ENCODE measurements around the gene KLHL17. TPM values are rescaled to one million over a fixed set of nuclear protein-coding genes. Genes with fewer than 3 reads are reported as not detected.

KLHL17 gene
- total and polyA plus RNA-seq, 10 of the 15 experiments (the other 5 are each of a cell fraction or from before 2014, with no cell fraction given) = 0.03 to 30.6 (median 5.3) TPM

DNA sequence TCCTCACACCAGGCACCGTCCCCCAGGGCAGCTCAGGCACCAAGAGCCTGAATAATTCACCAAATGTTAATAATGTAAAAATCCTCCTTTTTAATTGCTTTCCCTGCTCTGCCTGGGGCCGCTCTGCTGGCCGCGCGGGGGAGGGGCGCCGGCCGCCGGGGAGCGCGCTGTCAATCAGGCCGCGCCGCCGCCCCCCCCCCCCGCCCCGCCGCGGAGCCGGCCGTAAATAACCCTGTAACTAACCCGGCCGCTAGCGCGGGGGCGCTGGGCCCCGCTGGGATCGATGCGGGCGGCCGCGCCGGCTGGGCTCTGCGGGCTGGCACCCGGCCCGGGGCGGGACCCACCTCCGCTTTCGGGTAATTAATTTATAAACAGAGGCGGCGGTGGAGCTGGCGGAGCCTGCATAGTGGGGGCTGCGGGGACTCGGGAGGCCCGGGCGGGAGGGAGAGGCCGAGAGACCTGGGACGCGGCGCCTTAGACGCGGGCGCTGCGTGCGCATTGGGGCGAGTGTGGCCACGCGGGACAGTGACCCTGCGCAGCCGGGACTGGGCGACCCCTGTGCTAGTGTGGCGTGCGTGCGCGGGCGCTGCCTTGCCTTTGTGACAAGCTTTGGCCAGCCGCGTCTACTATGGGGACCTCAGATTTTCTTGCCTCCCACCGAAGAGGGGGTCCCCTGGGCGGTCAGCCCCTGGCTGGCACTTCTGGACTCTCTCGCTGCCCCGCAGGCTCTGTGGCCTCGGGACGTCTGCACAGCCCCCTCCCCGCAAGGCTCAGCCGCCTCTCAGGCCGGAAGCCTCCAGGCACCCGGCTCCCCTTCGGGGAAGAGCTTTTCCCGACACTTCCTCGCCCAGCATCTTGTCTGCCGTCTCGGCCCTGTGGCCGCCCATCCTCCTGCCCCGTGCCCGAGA is 20.0 kb upstream of the KLHL17 start:
- DNase-seq (ENCODE audit: low read depth, low spot score) = no peak
- Histone ChIP-seq H3K27ac (ENCODE audit: control insufficient read depth, insufficient read depth) (no peak overlapping the region), H3K9ac (ENCODE audit: control insufficient read depth, insufficient read depth, low read length) (no peak overlapping the region), H3K4me3 (peak overlapping the region; percentile 22; the same call in 1 of the 2 replicates), H2AFZ (ENCODE audit: control insufficient read depth, low read depth, low read length) (no peak overlapping the region), H3K4me2 (ENCODE audit: control insufficient read depth, insufficient read depth) (peak overlapping the region; percentile 11), H3K27me3 (replicated peaks in 1 of 2; ENCODE audit: control insufficient read depth in 2 of 2, insufficient read depth in 2 of 2, low read length in 1 of 2) (peaks cover 6 to 8% of the 10 kb centered on the region in 2 experiments), H3K9me3 (replicated peaks; ENCODE audit: control insufficient read depth, insufficient read depth, low read length) (no peaks in the 10 kb centered on the region), H3K36me3 (ENCODE audit: control insufficient read depth in 2 of 2, insufficient read depth in 2 of 2, low read length in 1 of 2) (peaks cover 0 to 1% of the 10 kb centered on the region in 2 experiments; a peak in 1 of 4 replicates), H3K79me2 (ENCODE audit: control insufficient read depth, insufficient read depth, low read length) (no peaks in the 10 kb centered on the region), H4K20me1 (ENCODE audit: control insufficient read depth, insufficient read depth) (no peaks in the 10 kb centered on the region), H3K4me1 (ENCODE audit: control insufficient read depth, insufficient read depth, low read length) (peaks cover 7% of the 10 kb centered on the region; the same call in 1 of the 2 replicates)
- whole genome bisulfite sequencing (ENCODE audit: insufficient coverage, insufficient replicate concordance, low lambda C conversion rate, missing lambda C conversion rate) = 2% methylated on average over 74 of the region's 86 CpGs
- ChIA-PET POLR2A (no interaction called here), SMC1A (ENCODE audit: uncharacterized antibody, unreplicated experiment) (interaction anchor here (0.9 kb wide), 1 partner anchor 35 kb away, joined by 3 read pairs; no protein-coding TSS in a partner anchor), CTCF (interaction anchor here (0.6 to 1.6 kb wide), 4 partner anchors 18 to 76 kb away, joined by 3 to 5 read pairs (median 4); partner anchors contain the start of gene NOC2L), RAD21 (ENCODE audit: unreplicated experiment) (interaction anchor here (1.0 to 4.1 kb wide), 2 partner anchors 26 to 35 kb away, joined by 4 to 20 read pairs; partner anchors contain the start of gene PLEKHN1)
- FAIRE-seq = no peak
- BruUV-seq (replicated peaks) = no TSS peak
- in situ Hi-C loops (cut with MboI) = no loop called here
- peak; percentile 33 for ATAC-seq
- intact Hi-C loops (cut with micrococcal nuclease; ENCODE audit: unreplicated experiment) = loop anchor here (5.0 kb wide), 1 partner anchor 33 kb away; no protein-coding TSS in a partner anchor
- TF ChIP-seq TBL1XR1 (IDR thresholded peaks at IDR 0.05; ENCODE audit: low read depth, low read length) (no peak), BACH1 (IDR thresholded peaks at IDR 0.05; ENCODE audit: borderline replicate concordance) (no peak), EGR1 (IDR thresholded peaks at IDR 0.05; ENCODE audit: borderline replicate concordance in 1 of 2, low read depth in 2 of 2, low read length in 2 of 2) (peak in 1 of 2 experiments; percentile 53; a peak in 1 of 3 replicates), MEF2B (IDR thresholded peaks at IDR 0.05; ENCODE audit: partially characterized antibody, poor library complexity, severe bottlenecking) (no peak), ATF7 (IDR thresholded peaks at IDR 0.05; ENCODE audit: low read depth) (no peak), IKZF1 (conservative IDR thresholded peaks at IDR 0.05) (peak; percentile 45; the same call in 1 of the 2 replicates), DPF2 (IDR thresholded peaks at IDR 0.05) (peak; percentile 70; the same call in 1 of the 2 replicates), KLF5 (IDR thresholded peaks at IDR 0.05; ENCODE audit: partially characterized antibody) (no peak), HDAC6 (IDR thresholded peaks at IDR 0.05; ENCODE audit: unreplicated experiment) (no peak), HCFC1 (IDR thresholded peaks at IDR 0.05; ENCODE audit: low read length) (no peak), SUZ12 (IDR thresholded peaks at IDR 0.05; ENCODE audit: unreplicated experiment) (peak; percentile 99), ZNF24 (IDR thresholded peaks at IDR 0.05) (no peak), GATAD2B (conservative IDR thresholded peaks at IDR 0.05; ENCODE audit: low read depth) (0 out of 2 replicates have a peak, but pooled peaks have one; percentile 35), IKZF2 (IDR thresholded peaks at IDR 0.05) (no peak), ZBED1 (IDR thresholded peaks at IDR 0.05; ENCODE audit: borderline replicate concordance) (no peak), RBBP5 (conservative IDR thresholded peaks at IDR 0.05) (no peak)
- TF ChIP-seq, protein P1, sequence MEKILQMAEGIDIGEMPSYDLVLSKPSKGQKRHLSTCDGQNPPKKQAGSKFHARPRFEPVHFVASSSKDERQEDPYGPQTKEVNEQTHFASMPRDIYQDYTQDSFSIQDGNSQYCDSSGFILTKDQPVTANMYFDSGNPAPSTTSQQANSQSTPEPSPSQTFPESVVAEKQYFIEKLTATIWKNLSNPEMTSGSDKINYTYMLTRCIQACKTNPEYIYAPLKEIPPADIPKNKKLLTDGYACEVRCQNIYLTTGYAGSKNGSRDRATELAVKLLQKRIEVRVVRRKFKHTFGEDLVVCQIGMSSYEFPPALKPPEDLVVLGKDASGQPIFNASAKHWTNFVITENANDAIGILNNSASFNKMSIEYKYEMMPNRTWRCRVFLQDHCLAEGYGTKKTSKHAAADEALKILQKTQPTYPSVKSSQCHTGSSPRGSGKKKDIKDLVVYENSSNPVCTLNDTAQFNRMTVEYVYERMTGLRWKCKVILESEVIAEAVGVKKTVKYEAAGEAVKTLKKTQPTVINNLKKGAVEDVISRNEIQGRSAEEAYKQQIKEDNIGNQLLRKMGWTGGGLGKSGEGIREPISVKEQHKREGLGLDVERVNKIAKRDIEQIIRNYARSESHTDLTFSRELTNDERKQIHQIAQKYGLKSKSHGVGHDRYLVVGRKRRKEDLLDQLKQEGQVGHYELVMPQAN (conservative IDR thresholded peaks at IDR 0.05) = 0 out of 2 replicates have a peak, but pooled peaks have one; percentile 37
- TF ChIP-seq, protein P2, sequence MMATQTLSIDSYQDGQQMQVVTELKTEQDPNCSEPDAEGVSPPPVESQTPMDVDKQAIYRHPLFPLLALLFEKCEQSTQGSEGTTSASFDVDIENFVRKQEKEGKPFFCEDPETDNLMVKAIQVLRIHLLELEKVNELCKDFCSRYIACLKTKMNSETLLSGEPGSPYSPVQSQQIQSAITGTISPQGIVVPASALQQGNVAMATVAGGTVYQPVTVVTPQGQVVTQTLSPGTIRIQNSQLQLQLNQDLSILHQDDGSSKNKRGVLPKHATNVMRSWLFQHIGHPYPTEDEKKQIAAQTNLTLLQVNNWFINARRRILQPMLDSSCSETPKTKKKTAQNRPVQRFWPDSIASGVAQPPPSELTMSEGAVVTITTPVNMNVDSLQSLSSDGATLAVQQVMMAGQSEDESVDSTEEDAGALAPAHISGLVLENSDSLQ (IDR thresholded peaks at IDR 0.05) = peak; percentile 47
- TF ChIP-seq, protein P3, sequence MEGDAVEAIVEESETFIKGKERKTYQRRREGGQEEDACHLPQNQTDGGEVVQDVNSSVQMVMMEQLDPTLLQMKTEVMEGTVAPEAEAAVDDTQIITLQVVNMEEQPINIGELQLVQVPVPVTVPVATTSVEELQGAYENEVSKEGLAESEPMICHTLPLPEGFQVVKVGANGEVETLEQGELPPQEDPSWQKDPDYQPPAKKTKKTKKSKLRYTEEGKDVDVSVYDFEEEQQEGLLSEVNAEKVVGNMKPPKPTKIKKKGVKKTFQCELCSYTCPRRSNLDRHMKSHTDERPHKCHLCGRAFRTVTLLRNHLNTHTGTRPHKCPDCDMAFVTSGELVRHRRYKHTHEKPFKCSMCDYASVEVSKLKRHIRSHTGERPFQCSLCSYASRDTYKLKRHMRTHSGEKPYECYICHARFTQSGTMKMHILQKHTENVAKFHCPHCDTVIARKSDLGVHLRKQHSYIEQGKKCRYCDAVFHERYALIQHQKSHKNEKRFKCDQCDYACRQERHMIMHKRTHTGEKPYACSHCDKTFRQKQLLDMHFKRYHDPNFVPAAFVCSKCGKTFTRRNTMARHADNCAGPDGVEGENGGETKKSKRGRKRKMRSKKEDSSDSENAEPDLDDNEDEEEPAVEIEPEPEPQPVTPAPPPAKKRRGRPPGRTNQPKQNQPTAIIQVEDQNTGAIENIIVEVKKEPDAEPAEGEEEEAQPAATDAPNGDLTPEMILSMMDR (IDR thresholded peaks at IDR 0.05 in 2 of 3, conservative IDR thresholded peaks at IDR 0.05 in 1 of 3; ENCODE audit: control insufficient read depth in 2 of 3, extremely low read depth in 1 of 3, insufficient read depth in 1 of 3, low read depth in 3 of 3, low read length in 3 of 3) = no peak
